Measurements from ENCODE around the gene MAPK8. TPM values are rescaled to one million over a fixed set of nuclear protein-coding genes. Genes with fewer than 3 reads are reported as not detected.

Gene MAPK8
- total and polyA plus RNA-seq, 7 donors, result 17.4 to 74.5 (median 46.7) TPM

- intact Hi-C loops (cut with DNase I), result no loop called here
- H3K27me3 ChIP-seq, result no peaks in the 10 kb centered on the region
- peaks cover 0 to 21% (median 14%) of the 10 kb centered on the region in 4 donors for H3K4me1 ChIP-seq
- no peaks in the 10 kb centered on the region for H3K36me3 ChIP-seq
- no peak overlapping the region for H3K27ac ChIP-seq
- DNase-seq, result no peak
- no peak overlapping the region for H3K4me3 ChIP-seq
- 71 to 76% methylated on average over 6 of the region's 6 CpGs for WGBS, 2 donors
- no peaks in the 10 kb centered on the region for H3K9me3 ChIP-seq
- TF ChIP-seq POLR2A (IDR thresholded peaks at IDR 0.05), result no peak
Measured at GRCh38 chr10:48458662-48459048, 152.2 kb downstream of the MAPK8 start.

GRCh38 chr10:48459270-48460150 lies 153.0 kb downstream of the MAPK8 start:
- WGBS, 2 donors, result 80 to 82% methylated on average over 23 of the region's 23 CpGs
- no peaks in the 10 kb centered on the region for H3K27me3 ChIP-seq
- no peaks in the 10 kb centered on the region for H3K9me3 ChIP-seq
- H3K4me1 ChIP-seq, result peaks cover 0 to 29% (median 19%) of the 10 kb centered on the region in 4 donors
- TF ChIP-seq POLR2A (IDR thresholded peaks at IDR 0.05) (no peak), CTCF (IDR thresholded peaks at IDR 0.05) (no peak), POLR2AphosphoS5 (IDR thresholded peaks at IDR 0.05) (no peak), EP300 (IDR thresholded peaks at IDR 0.05) (no peak)
- peak; percentile 60 for DNase-seq
- intact Hi-C loops (cut with DNase I), result no loop called here
- H3K27ac ChIP-seq, result no peak overlapping the region
- no peaks in the 10 kb centered on the region for H3K36me3 ChIP-seq
- no peak overlapping the region for H3K4me3 ChIP-seq

GRCh38 chr10:48460182-48460581 lies 153.7 kb downstream of the MAPK8 start:
- no peak for DNase-seq
- Histone ChIP-seq H3K9me3 (no peaks in the 10 kb centered on the region), H3K4me3 (no peak overlapping the region), H3K27ac (no peak overlapping the region), H3K4me1 (peaks cover 0 to 36% (median 25%) of the 10 kb centered on the region in 4 donors), H3K27me3 (no peaks in the 10 kb centered on the region), H3K36me3 (no peaks in the 10 kb centered on the region)
- 85 to 88% methylated on average over 2 of the region's 2 CpGs for WGBS, 2 donors
- no peak for TF ChIP-seq POLR2A (IDR thresholded peaks at IDR 0.05)
- TF ChIP-seq CTCF (IDR thresholded peaks at IDR 0.05), result no peak
- TF ChIP-seq POLR2AphosphoS5 (IDR thresholded peaks at IDR 0.05), result no peak
- no peak for TF ChIP-seq EP300 (IDR thresholded peaks at IDR 0.05)
- intact Hi-C loops (cut with DNase I), result no loop called here

GRCh38 chr10:48461623-48462481 lies 155.4 kb downstream of the MAPK8 start:
- Histone ChIP-seq H3K36me3 (no peaks in the 10 kb centered on the region), H3K4me1 (peaks cover 0 to 40% (median 32%) of the 10 kb centered on the region in 4 donors), H3K27ac (no peak overlapping the region), H3K9me3 (no peaks in the 10 kb centered on the region), H3K4me3 (no peak overlapping the region), H3K27me3 (peaks cover 0 to 3% (median 3%) of the 10 kb centered on the region in 3 donors)
- WGBS, 2 donors, result 88 to 89% methylated on average over 12 of the region's 12 CpGs
- TF ChIP-seq CTCF (IDR thresholded peaks at IDR 0.05), result no peak
- TF ChIP-seq EP300 (IDR thresholded peaks at IDR 0.05), result no peak
- no peak for TF ChIP-seq POLR2A (IDR thresholded peaks at IDR 0.05)
- TF ChIP-seq POLR2AphosphoS5 (IDR thresholded peaks at IDR 0.05), result no peak
- intact Hi-C loops (cut with DNase I), result no loop called here
- no peak for DNase-seq

- 85 to 88% methylated on average over 5 of the region's 5 CpGs for WGBS, 2 donors
Measured at GRCh38 chr10:48462482-48463020, 156.1 kb downstream of the MAPK8 start.

More at GRCh38 chr10:48462482-48463020, 156.1 kb downstream of the MAPK8 start:
- no peak for DNase-seq
- TF ChIP-seq POLR2AphosphoS5 (IDR thresholded peaks at IDR 0.05), result no peak
- TF ChIP-seq EP300 (IDR thresholded peaks at IDR 0.05), result no peak
- TF ChIP-seq CTCF (IDR thresholded peaks at IDR 0.05), result no peak
- no peak for TF ChIP-seq POLR2A (IDR thresholded peaks at IDR 0.05)
- H3K27me3 ChIP-seq, result peaks cover 0 to 7% (median 4%) of the 10 kb centered on the region in 3 donors
- H3K9me3 ChIP-seq, result no peaks in the 10 kb centered on the region
- H3K36me3 ChIP-seq, result no peaks in the 10 kb centered on the region
- H3K4me1 ChIP-seq, result peaks cover 0 to 37% (median 31%) of the 10 kb centered on the region in 4 donors
- no peak overlapping the region for H3K4me3 ChIP-seq
- intact Hi-C loops (cut with DNase I), result no loop called here
- H3K27ac ChIP-seq, result no peak overlapping the region
